ENCODE data around the gene PARD3B.

- TF ChIP-seq CTCF (IDR thresholded peaks at IDR 0.05; ENCODE audit: insufficient read depth, low read length) (no peak), POLR2AphosphoS5 (IDR thresholded peaks at IDR 0.05; ENCODE audit: low read depth) (no peak), REST (IDR thresholded peaks at IDR 0.05; ENCODE audit: insufficient replicate concordance, low read depth) (no peak), GABPA (IDR thresholded peaks at IDR 0.05; ENCODE audit: low read depth) (no peak), SPI1 (IDR thresholded peaks at IDR 0.05; ENCODE audit: borderline replicate concordance, low read depth) (no peak)
Observed at GRCh38 chr2:204799791-204800190, 254.5 kb downstream of the PARD3B start.
